ENCODE results near the gene LMF1.
A peak's percentile ranks its signal among the peaks of the same experiment; 100 is the strongest.

The LMF1 gene

GRCh38 chr16:981695-982144, 10.9 kb upstream of the LMF1 start, which contains the start of gene SOX8:
Gene SOX8, plus strand, starts transcription at chr16:981770. Its CDS starts 153 bp downstream, at chr16:981923.
- no peak for DNase-seq (ENCODE audit: low read depth in 2 of 2)
- TF ChIP-seq CTCF (IDR thresholded peaks at IDR 0.05; ENCODE audit: low read depth, low read length), result no peak
- peak within 1 kb of the TSS; percentile 36 to 44 for H3K4me3 ChIP-seq (replicated peaks in 1 of 2; ENCODE audit: low read depth in 2 of 2, low read length in 2 of 2)

- DNase-seq (ENCODE audit: low read depth in 2 of 2), result no peak
- no peak for TF ChIP-seq CTCF (IDR thresholded peaks at IDR 0.05; ENCODE audit: low read depth, low read length)
- no peak overlapping the region for H3K4me3 ChIP-seq (replicated peaks in 1 of 2; ENCODE audit: low read depth in 2 of 2, low read length in 2 of 2)
Observed at GRCh38 chr16:980595-980854, 9.7 kb upstream of the LMF1 start.

- TF ChIP-seq CTCF (IDR thresholded peaks at IDR 0.05; ENCODE audit: low read depth, low read length), result no peak
- H3K4me3 ChIP-seq (replicated peaks in 1 of 2; ENCODE audit: low read depth in 2 of 2, low read length in 2 of 2), result no peak overlapping the region
- DNase-seq (ENCODE audit: low read depth in 2 of 2), result no peak
Observed at GRCh38 chr16:979859-980594, 9.2 kb upstream of the LMF1 start.

GRCh38 chr16:979147-979546, 8.4 kb upstream of the LMF1 start:
- DNase-seq (ENCODE audit: low read depth in 2 of 2), result no peak
- H3K4me3 ChIP-seq (replicated peaks in 1 of 2; ENCODE audit: low read depth in 2 of 2, low read length in 2 of 2), result no peak overlapping the region
- no peak for TF ChIP-seq CTCF (IDR thresholded peaks at IDR 0.05; ENCODE audit: low read depth, low read length)

GRCh38 chr16:978403-978802, 7.6 kb upstream of the LMF1 start:
- H3K4me3 ChIP-seq (replicated peaks in 1 of 2; ENCODE audit: low read depth in 2 of 2, low read length in 2 of 2), result no peak overlapping the region
- no peak for DNase-seq (ENCODE audit: low read depth in 2 of 2)
- TF ChIP-seq CTCF (IDR thresholded peaks at IDR 0.05; ENCODE audit: low read depth, low read length), result no peak

- no peak for TF ChIP-seq CTCF (IDR thresholded peaks at IDR 0.05; ENCODE audit: low read depth, low read length)
- no peak overlapping the region for H3K4me3 ChIP-seq (replicated peaks in 1 of 2; ENCODE audit: low read depth in 2 of 2, low read length in 2 of 2)
- DNase-seq (ENCODE audit: low read depth in 2 of 2), result no peak
Observed at GRCh38 chr16:977896-978295, 7.1 kb upstream of the LMF1 start.
